GM20000 (cell line): ENCODE results near the gene MLC1.

ENCODE experiments used
- DNase-seq: peaks from one replicate; pipeline ENCODE4 v3.0.0; 2012; ENCODE audit warnings: low spot score
- CTCF ChIP-seq: IDR thresholded peaks from 2 replicates; pipeline ENCODE4 v1.5.1; 2012; ENCODE audit warnings: mild to moderate bottlenecking, control low read depth; ENCODE audit errors: extremely low read depth, missing control alignments

The MLC1 gene

GRCh38 chr22:50121202-50121740 is 36.0 kb upstream of the MLC1 start:
- DNase-seq, result no peak
- no peak for TF ChIP-seq CTCF

- DNase-seq, result no peak
- no peak for TF ChIP-seq CTCF
These were observed 34.6 kb upstream of the MLC1 start for GRCh38 chr22:50119768-50120251.

- no peak for TF ChIP-seq CTCF
- no peak for DNase-seq
These were observed 34.0 kb upstream of the MLC1 start for GRCh38 chr22:50119169-50119767.

GRCh38 chr22:50118557-50119168 is 33.4 kb upstream of the MLC1 start:
- no peak for DNase-seq

GRCh38 chr22:50118129-50118528 is 32.9 kb upstream of the MLC1 start:
- no peak for DNase-seq

More at GRCh38 chr22:50118557-50119168, 33.4 kb upstream of the MLC1 start:
- TF ChIP-seq CTCF, result no peak

GRCh38 chr22:50117168-50117762 is 32.0 kb upstream of the MLC1 start:
- no peak for TF ChIP-seq CTCF
- DNase-seq, result no peak

More at GRCh38 chr22:50118129-50118528, 32.9 kb upstream of the MLC1 start:
- no peak for TF ChIP-seq CTCF

GRCh38 chr22:50115693-50116092 is 30.5 kb upstream of the MLC1 start:
- DNase-seq, result no peak
- no peak for TF ChIP-seq CTCF
